SK-N-SH (cell line): ENCODE measurements around the gene ARSJ.

Experiments
- CTCF ChIP-seq: fragments of 200-600 bp; sonication (generic); IDR thresholded peaks from 2 replicates; pipeline ENCODE4 v1.6.1; 2017; ENCODE audit warnings: antibody characterized with exemption, mild to moderate bottlenecking, moderate library complexity
- EP300 ChIP-seq, 2 experiments: IDR thresholded peaks; 2 replicates each; pipeline versions ENCODE4 v1.4.0 to v1.6.1; 2012; ENCODE audit warnings: borderline replicate concordance in 1 of 2, low read depth in 1 of 2, low read length in 1 of 2
- FOXJ3 ChIP-seq: sonication (generic); formaldehyde crosslinking; IDR thresholded peaks from 2 replicates; pipeline ENCODE4 v1.5.1; 2020; ENCODE audit warnings: mild to moderate bottlenecking, missing genetic modification reagents
- JUND ChIP-seq: IDR thresholded peaks from 2 replicates; pipeline ENCODE4 v1.4.0; 2012
- MAX ChIP-seq: IDR thresholded peaks from 2 replicates; pipeline ENCODE4 v1.4.0; 2012; ENCODE audit warnings: low read depth
- NFIC ChIP-seq: IDR thresholded peaks from 2 replicates; pipeline ENCODE4 v1.4.0; 2012; ENCODE audit warnings: borderline replicate concordance
- NRF1 ChIP-seq: IDR thresholded peaks from 2 replicates; pipeline ENCODE4 v1.6.1; 2012; ENCODE audit warnings: low read depth, mild to moderate bottlenecking, low read length
- POLR2AphosphoS5 ChIP-seq: IDR thresholded peaks from 2 replicates; pipeline ENCODE4 v1.6.1; 2012; ENCODE audit warnings: low read depth, low read length
- RFX5 ChIP-seq: IDR thresholded peaks from 2 replicates; pipeline ENCODE4 v1.6.1; 2012; ENCODE audit warnings: mild to moderate bottlenecking, improper control_type of control experiment, low read length
- RXRA ChIP-seq: IDR thresholded peaks from 2 replicates; pipeline ENCODE4 v1.4.0; 2012; ENCODE audit warnings: low read depth, mild to moderate bottlenecking, borderline replicate concordance
- SIN3A ChIP-seq: IDR thresholded peaks from 2 replicates; pipeline ENCODE4 v1.6.1; 2012; ENCODE audit warnings: low read depth, mild to moderate bottlenecking, low read length, moderate library complexity, borderline replicate concordance
- TF ChIP-seq, protein P1 (sequence below): IDR thresholded peaks from 2 replicates; pipeline ENCODE4; 2012
- TF ChIP-seq, protein P2 (sequence below): IDR thresholded peaks from 2 replicates; pipeline ENCODE4 v1.6.1; 2012; ENCODE audit warnings: mild to moderate bottlenecking, low read depth, low read length, moderate library complexity

- no peak for TF ChIP-seq RFX5
- no peak for TF ChIP-seq MAX
- TF ChIP-seq, protein P1, sequence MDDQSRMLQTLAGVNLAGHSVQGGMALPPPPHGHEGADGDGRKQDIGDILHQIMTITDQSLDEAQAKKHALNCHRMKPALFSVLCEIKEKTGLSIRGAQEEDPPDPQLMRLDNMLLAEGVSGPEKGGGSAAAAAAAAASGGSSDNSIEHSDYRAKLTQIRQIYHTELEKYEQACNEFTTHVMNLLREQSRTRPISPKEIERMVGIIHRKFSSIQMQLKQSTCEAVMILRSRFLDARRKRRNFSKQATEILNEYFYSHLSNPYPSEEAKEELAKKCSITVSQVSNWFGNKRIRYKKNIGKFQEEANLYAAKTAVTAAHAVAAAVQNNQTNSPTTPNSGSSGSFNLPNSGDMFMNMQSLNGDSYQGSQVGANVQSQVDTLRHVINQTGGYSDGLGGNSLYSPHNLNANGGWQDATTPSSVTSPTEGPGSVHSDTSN = no peak
- TF ChIP-seq FOXJ3 (CRISPR knock-in tag) = no peak
- TF ChIP-seq NFIC = no peak
- TF ChIP-seq JUND = no peak
- no peak for TF ChIP-seq CTCF
- no peak for TF ChIP-seq NRF1
- TF ChIP-seq, protein P2, sequence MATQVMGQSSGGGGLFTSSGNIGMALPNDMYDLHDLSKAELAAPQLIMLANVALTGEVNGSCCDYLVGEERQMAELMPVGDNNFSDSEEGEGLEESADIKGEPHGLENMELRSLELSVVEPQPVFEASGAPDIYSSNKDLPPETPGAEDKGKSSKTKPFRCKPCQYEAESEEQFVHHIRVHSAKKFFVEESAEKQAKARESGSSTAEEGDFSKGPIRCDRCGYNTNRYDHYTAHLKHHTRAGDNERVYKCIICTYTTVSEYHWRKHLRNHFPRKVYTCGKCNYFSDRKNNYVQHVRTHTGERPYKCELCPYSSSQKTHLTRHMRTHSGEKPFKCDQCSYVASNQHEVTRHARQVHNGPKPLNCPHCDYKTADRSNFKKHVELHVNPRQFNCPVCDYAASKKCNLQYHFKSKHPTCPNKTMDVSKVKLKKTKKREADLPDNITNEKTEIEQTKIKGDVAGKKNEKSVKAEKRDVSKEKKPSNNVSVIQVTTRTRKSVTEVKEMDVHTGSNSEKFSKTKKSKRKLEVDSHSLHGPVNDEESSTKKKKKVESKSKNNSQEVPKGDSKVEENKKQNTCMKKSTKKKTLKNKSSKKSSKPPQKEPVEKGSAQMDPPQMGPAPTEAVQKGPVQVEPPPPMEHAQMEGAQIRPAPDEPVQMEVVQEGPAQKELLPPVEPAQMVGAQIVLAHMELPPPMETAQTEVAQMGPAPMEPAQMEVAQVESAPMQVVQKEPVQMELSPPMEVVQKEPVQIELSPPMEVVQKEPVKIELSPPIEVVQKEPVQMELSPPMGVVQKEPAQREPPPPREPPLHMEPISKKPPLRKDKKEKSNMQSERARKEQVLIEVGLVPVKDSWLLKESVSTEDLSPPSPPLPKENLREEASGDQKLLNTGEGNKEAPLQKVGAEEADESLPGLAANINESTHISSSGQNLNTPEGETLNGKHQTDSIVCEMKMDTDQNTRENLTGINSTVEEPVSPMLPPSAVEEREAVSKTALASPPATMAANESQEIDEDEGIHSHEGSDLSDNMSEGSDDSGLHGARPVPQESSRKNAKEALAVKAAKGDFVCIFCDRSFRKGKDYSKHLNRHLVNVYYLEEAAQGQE = no peak
- no peak for TF ChIP-seq EP300 (IDR thresholded peaks at IDR 0.05; ENCODE audit: borderline replicate concordance in 1 of 2, low read depth in 1 of 2, low read length in 1 of 2)
- no peak for TF ChIP-seq SIN3A
- no peak for TF ChIP-seq RXRA
- TF ChIP-seq POLR2AphosphoS5 = no peak
Observed at GRCh38 chr4:113993887-113994286, 14.4 kb upstream of the ARSJ start.
